ENCODE results near the gene BAZ2A. TPM values are rescaled to one million over a fixed set of nuclear protein-coding genes. Genes with fewer than 3 reads are reported as not detected.

BAZ2A gene
- total and polyA plus RNA-seq, 2 donors (not counting 3 experiments of a cell fraction or from before 2014, with no cell fraction given) = 56.0 to 91.4 TPM

DNA sequence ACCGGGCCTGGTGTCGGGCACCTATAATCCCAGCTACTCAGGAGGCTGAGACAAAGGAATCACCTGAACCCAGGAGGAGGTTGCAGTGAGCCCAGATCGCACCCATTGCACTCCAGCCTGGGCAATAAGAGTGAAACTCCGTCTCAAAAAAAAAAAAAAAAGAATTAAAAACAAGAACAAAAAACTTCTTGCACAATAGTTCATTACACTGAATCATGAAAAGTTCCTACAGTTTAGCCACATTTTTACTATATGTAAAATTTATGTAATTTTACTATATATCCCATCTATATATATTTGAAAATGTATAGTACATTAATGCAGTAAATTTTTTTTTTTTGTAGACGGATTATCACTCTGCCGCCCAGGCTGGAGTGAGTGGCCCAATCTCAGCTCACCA is 11.1 kb upstream of the BAZ2A start:
- H3K4me2 ChIP-seq (ENCODE audit: insufficient read depth, low read length) = no peak overlapping the region
- dilution Hi-C loops (cut with MboI; ENCODE audit: extremely low pct_ligation_motif_present, low sequenced_read_pairs) (no loop called here), intact Hi-C loops (cut with micrococcal nuclease) (no loop called here)
- no peak for TF ChIP-seq EZH2 (IDR thresholded peaks at IDR 0.05; ENCODE audit: borderline replicate concordance, low read depth, low read length, severe bottlenecking)
- TF ChIP-seq FOS (IDR thresholded peaks at IDR 0.05; ENCODE audit: borderline replicate concordance, insufficient read depth, low read length) = no peak
- TF ChIP-seq MYC (IDR thresholded peaks at IDR 0.05; ENCODE audit: low read depth, low read length) = no peak
- TF ChIP-seq POLR2AphosphoS5 (IDR thresholded peaks at IDR 0.05; ENCODE audit: insufficient read depth, low read depth, low read length) = no peak
- TF ChIP-seq, protein P1, sequence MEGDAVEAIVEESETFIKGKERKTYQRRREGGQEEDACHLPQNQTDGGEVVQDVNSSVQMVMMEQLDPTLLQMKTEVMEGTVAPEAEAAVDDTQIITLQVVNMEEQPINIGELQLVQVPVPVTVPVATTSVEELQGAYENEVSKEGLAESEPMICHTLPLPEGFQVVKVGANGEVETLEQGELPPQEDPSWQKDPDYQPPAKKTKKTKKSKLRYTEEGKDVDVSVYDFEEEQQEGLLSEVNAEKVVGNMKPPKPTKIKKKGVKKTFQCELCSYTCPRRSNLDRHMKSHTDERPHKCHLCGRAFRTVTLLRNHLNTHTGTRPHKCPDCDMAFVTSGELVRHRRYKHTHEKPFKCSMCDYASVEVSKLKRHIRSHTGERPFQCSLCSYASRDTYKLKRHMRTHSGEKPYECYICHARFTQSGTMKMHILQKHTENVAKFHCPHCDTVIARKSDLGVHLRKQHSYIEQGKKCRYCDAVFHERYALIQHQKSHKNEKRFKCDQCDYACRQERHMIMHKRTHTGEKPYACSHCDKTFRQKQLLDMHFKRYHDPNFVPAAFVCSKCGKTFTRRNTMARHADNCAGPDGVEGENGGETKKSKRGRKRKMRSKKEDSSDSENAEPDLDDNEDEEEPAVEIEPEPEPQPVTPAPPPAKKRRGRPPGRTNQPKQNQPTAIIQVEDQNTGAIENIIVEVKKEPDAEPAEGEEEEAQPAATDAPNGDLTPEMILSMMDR (IDR thresholded peaks at IDR 0.05; ENCODE audit: extremely low read depth in 1 of 2, insufficient read depth in 1 of 2, low read depth in 1 of 2, low read length in 2 of 2) = no peak
- TF ChIP-seq GATA2 (IDR thresholded peaks at IDR 0.05; ENCODE audit: insufficient read depth, insufficient read length, low read depth, low read length) = no peak
- TF ChIP-seq JUN (IDR thresholded peaks at IDR 0.05; ENCODE audit: borderline replicate concordance, insufficient read depth, insufficient read length, low read depth) = no peak
- TF ChIP-seq, protein P2, sequence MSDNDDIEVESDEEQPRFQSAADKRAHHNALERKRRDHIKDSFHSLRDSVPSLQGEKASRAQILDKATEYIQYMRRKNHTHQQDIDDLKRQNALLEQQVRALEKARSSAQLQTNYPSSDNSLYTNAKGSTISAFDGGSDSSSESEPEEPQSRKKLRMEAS (IDR thresholded peaks at IDR 0.05; ENCODE audit: insufficient read depth, insufficient read length) = no peak
- no peak for TF ChIP-seq POLR2A (IDR thresholded peaks at IDR 0.05; ENCODE audit: low read depth, low read length)
- POLR2A ChIA-PET = no interaction called here
- no peak overlapping the region for H3K4me3 ChIP-seq (replicated peaks in 1 of 3; ENCODE audit: insufficient read depth in 1 of 3, low read depth in 1 of 3, low read length in 3 of 3)
- H3K4me1 ChIP-seq (ENCODE audit: control insufficient read depth, extremely low read depth, insufficient read depth, low read length) = peaks cover 20% of the 10 kb centered on the region
- H2AFZ ChIP-seq (ENCODE audit: low read depth, low read length) = no peak overlapping the region
- DNase-seq (ENCODE audit: low read depth, low spot score) (no peak), FAIRE-seq (no peak)
- H3K36me3 ChIP-seq (ENCODE audit: control insufficient read depth in 2 of 2, extremely low read depth in 1 of 2, insufficient read depth in 2 of 2, low read length in 2 of 2) = peaks cover 36 to 41% of the 10 kb centered on the region in 2 experiments
- no peaks in the 10 kb centered on the region for H3K27me3 ChIP-seq (ENCODE audit: control insufficient read depth in 2 of 2, insufficient read depth in 2 of 2, low read length in 2 of 2)
- peaks cover 45% of the 10 kb centered on the region for H3K79me2 ChIP-seq (ENCODE audit: control insufficient read depth, insufficient read depth, low read length)
- H3K9ac ChIP-seq (replicated peaks; ENCODE audit: extremely low read depth, insufficient read depth, low read length) = no peak overlapping the region
- no peak overlapping the region for H3K27ac ChIP-seq (ENCODE audit: insufficient read depth, low read depth, low read length)
- CTCF ChIA-PET = no interaction called here
- no TSS peak for BruUV-seq (replicated peaks)
- peaks cover 6% of the 10 kb centered on the region for H4K20me1 ChIP-seq (replicated peaks; ENCODE audit: control insufficient read depth, extremely low read depth, insufficient read depth, low read length)
- H3K9me3 ChIP-seq (replicated peaks; ENCODE audit: control insufficient read depth, insufficient read depth, low read length) = no peaks in the 10 kb centered on the region
- no peaks in the 10 kb centered on the region for H3K9me1 ChIP-seq (replicated peaks; ENCODE audit: control insufficient read depth, extremely low read depth, insufficient read depth, low read length)
